Stimulated activated CD4-positive, alpha-beta T cell treated with anti-CD3 and anti-CD28 coated beads, Interleukin-15, amount 100 ng/mL, for 24 hours (primary cell): Measurements from ENCODE around the gene TEX12.
"Not testable (repeated sequence)": the region's sequence is repeated elsewhere in the genome, so short reads cannot be mapped to it uniquely, and the experiment has no call there.

Source experiments
- DNase-seq: peaks from one replicate; pipeline ENCODE4 v3.0.0-alpha.2; 2020

TEX12 gene

GRCh38 chr11:112167145-112167544, at the start of gene TEX12:
TEX12 (plus strand) TSS chr11:112167372; CDS start chr11:112169269, 1,897 bp downstream.
- DNase-seq, result no peak

GRCh38 chr11:112118176-112118575, 49.0 kb upstream of the TEX12 start:
- DNase-seq, result peak; percentile 14

GRCh38 chr11:112121981-112122615, 45.1 kb upstream of the TEX12 start:
- no peak for DNase-seq

GRCh38 chr11:112123129-112123528, 44.0 kb upstream of the TEX12 start:
- DNase-seq, result no peak

- DNase-seq, result no peak
Observed at GRCh38 chr11:112127056-112127455, 40.1 kb upstream of the TEX12 start.

- DNase-seq, result no peak
Observed at GRCh38 chr11:112128483-112129121, 38.6 kb upstream of the TEX12 start.

- no peak for DNase-seq
Observed at GRCh38 chr11:112129656-112130055, 37.5 kb upstream of the TEX12 start.

GRCh38 chr11:112132737-112133136, 34.4 kb upstream of the TEX12 start:
- no peak for DNase-seq

- no peak for DNase-seq
Observed at GRCh38 chr11:112134473-112134872, 32.7 kb upstream of the TEX12 start.

- no peak for DNase-seq
Observed at GRCh38 chr11:112143597-112143996, 23.6 kb upstream of the TEX12 start.

GRCh38 chr11:112150517-112150916, 16.7 kb upstream of the TEX12 start:
- DNase-seq, result no peak

GRCh38 chr11:112156153-112156955, 10.8 kb upstream of the TEX12 start:
- DNase-seq, result no peak

- DNase-seq, result no peak
Observed at GRCh38 chr11:112156956-112157766, 10.0 kb upstream of the TEX12 start.

- DNase-seq, result no peak
Observed at GRCh38 chr11:112159098-112160065, 7.8 kb upstream of the TEX12 start.

GRCh38 chr11:112160091-112160848, 6.9 kb upstream of the TEX12 start:
- no peak for DNase-seq

GRCh38 chr11:112161012-112161411, 6.2 kb upstream of the TEX12 start:
- DNase-seq, result no peak

- DNase-seq, result not testable (repeated sequence)
Observed at GRCh38 chr11:112162200-112162599, 5.0 kb upstream of the TEX12 start.

- DNase-seq, result no peak
Observed at GRCh38 chr11:112162761-112163546, 4.2 kb upstream of the TEX12 start.

- no peak for DNase-seq
Observed at GRCh38 chr11:112163875-112164685, 3.1 kb upstream of the TEX12 start, which contains the start of gene IL18. IL18 (minus strand) TSS chr11:112164094; CDS start chr11:112155053, 9,041 bp downstream.
